ENCODE measurements around the gene C4orf17. TPM values are rescaled to one million over a fixed set of nuclear protein-coding genes. Genes with fewer than 3 reads are reported as not detected.

C4orf17 gene
- total RNA-seq, 1 donor from 2014 or later: not detected

DNA sequence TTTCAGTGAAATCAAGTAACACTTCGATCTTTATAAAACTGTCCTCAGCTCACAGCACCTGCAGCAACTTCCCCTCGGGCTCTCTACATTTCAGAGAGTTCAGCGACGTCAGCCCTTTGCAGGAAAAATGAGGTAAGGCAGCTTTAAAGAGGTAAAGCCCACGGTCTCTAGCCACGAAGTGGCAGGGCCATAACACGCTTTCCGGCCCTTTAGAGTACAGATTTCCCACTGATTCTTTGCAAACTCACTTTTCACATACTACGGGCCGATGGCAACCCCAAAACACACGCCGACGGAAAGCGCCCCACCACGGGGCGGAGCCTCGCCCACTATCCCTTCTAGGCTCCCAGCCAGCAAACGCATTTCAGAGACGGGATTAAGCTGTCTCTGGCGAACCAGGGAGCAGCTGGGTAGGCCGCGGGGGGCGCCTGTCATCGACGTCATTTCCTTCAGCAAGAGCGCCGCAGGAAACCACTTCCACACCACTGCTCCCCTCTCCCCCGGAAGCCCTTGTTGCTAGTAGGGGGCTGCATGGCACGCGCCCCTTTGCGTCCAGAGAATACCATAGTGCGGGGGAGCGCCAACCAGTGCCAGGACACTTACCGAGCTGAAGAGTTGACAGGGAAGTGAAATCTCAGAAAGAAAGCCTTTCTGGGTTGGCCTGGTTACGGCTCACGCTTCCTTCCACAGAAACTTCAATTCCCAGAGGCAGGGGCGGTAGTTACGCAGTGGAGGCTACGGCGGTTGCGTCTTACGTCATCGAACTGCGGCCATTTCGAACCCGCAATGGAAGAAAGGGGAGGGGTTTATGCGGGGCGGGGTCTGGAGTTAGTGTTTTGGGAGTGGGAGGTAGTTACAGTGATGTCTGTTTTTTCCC, 52.7 kb downstream of the C4orf17 start, which contains the start of gene TRMT10A:
Gene TRMT10A (minus strand): TSS at position 730 of the 877 bp plus-strand sequence. CDS start 4,701 bp downstream, outside the sequence.
- Mint-ChIP-seq H3K27ac (ENCODE audit: unreplicated experiment) (peak within 1 kb of the TSS; percentile 98), H3K9me3 (ENCODE audit: unreplicated experiment) (no peaks in the 10 kb centered on the region), H3K4me3 (ENCODE audit: unreplicated experiment) (peak within 1 kb of the TSS; percentile 94), H3K36me3 (ENCODE audit: low read depth, unreplicated experiment) (no peaks in the 10 kb centered on the region), H3K4me1 (ENCODE audit: low read depth, unreplicated experiment) (peaks cover 1% of the 10 kb centered on the region), H3K27me3 (ENCODE audit: low read depth, unreplicated experiment) (no peaks in the 10 kb centered on the region)
- Histone ChIP-seq H2AFZ (ENCODE audit: low read depth, low read length) (peak within 1 kb of the TSS; percentile 99), H3K4me3 (ENCODE audit: insufficient read depth, low read depth, low read length) (peak within 1 kb of the TSS; percentile 91), H3K79me2 (ENCODE audit: insufficient read depth, low read length) (no peaks in the 10 kb centered on the region), H4K20me1 (ENCODE audit: insufficient read depth, low read length) (no peaks in the 10 kb centered on the region), H3K27me3 (ENCODE audit: insufficient read depth, low read length) (no peaks in the 10 kb centered on the region), H3K4me2 (ENCODE audit: low read length) (peak within 1 kb of the TSS; percentile 86), H3K9ac (ENCODE audit: low read length) (peak within 1 kb of the TSS; percentile 89), H3K27ac (ENCODE audit: low read depth, low read length) (peak within 1 kb of the TSS; percentile 97), H3K9me3 (ENCODE audit: insufficient read depth, low read depth, low read length) (no peaks in the 10 kb centered on the region), H3K36me3 (ENCODE audit: insufficient read depth, low read length) (no peaks in the 10 kb centered on the region), H3K4me1 (ENCODE audit: insufficient read depth, low read length) (no peaks in the 10 kb centered on the region)
- DNase-seq (ENCODE audit: low read depth) (peak; percentile 98), FAIRE-seq (peak; percentile 69)
- TF ChIP-seq CTCF (IDR thresholded peaks at IDR 0.05; ENCODE audit: insufficient read depth, low read depth, low read length) (no peak), EZH2 (IDR thresholded peaks at IDR 0.05; ENCODE audit: insufficient read depth, low read length) (no peak)

DNA sequence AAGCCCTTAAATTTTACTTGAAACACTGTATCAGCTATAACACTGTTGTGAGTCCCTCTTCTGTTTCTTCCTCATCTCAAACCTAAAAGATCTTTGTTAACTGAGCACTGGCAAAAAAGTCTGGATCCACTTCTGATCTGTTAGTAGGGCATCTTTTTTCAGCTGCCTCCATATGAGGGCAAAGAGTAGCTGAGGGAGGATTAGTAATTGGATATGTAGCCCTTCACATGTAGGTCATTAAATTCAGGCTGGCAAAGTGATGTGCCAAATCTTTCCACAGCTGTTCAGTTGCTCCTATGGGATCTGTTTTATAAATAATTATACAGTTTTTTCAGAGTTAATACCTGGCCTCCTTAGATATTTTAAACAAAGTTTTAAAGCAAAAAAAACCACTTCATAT, 54.1 kb downstream of the C4orf17 start:
- H3K36me3 ChIP-seq (ENCODE audit: insufficient read depth, low read length): no peaks in the 10 kb centered on the region
- H3K27ac Mint-ChIP-seq (ENCODE audit: unreplicated experiment): no peak overlapping the region
- TF ChIP-seq EZH2 (IDR thresholded peaks at IDR 0.05; ENCODE audit: insufficient read depth, low read length) (no peak), CTCF (IDR thresholded peaks at IDR 0.05; ENCODE audit: insufficient read depth, low read depth, low read length) (no peak)
- no peaks in the 10 kb centered on the region for H3K9me3 Mint-ChIP-seq (ENCODE audit: unreplicated experiment)
- H3K79me2 ChIP-seq (ENCODE audit: insufficient read depth, low read length): no peaks in the 10 kb centered on the region
- no peaks in the 10 kb centered on the region for H3K4me1 ChIP-seq (ENCODE audit: insufficient read depth, low read length)
- H4K20me1 ChIP-seq (ENCODE audit: insufficient read depth, low read length): no peaks in the 10 kb centered on the region
- FAIRE-seq (no peak), DNase-seq (ENCODE audit: low read depth) (no peak)
- no peak overlapping the region for H3K4me3 Mint-ChIP-seq (ENCODE audit: unreplicated experiment)
- H3K4me3 ChIP-seq (ENCODE audit: insufficient read depth, low read depth, low read length): no peak overlapping the region
- no peaks in the 10 kb centered on the region for H3K27me3 ChIP-seq (ENCODE audit: insufficient read depth, low read length)
- H3K36me3 Mint-ChIP-seq (ENCODE audit: low read depth, unreplicated experiment): no peaks in the 10 kb centered on the region
- no peak overlapping the region for H3K4me2 ChIP-seq (ENCODE audit: low read length)
- H3K9ac ChIP-seq (ENCODE audit: low read length): no peak overlapping the region
- H3K27me3 Mint-ChIP-seq (ENCODE audit: low read depth, unreplicated experiment): no peaks in the 10 kb centered on the region
- peaks cover 1% of the 10 kb centered on the region for H3K4me1 Mint-ChIP-seq (ENCODE audit: low read depth, unreplicated experiment)
- H3K27ac ChIP-seq (ENCODE audit: low read depth, low read length): no peak overlapping the region
- H3K9me3 ChIP-seq (ENCODE audit: insufficient read depth, low read depth, low read length): no peaks in the 10 kb centered on the region
- H2AFZ ChIP-seq (ENCODE audit: low read depth, low read length): no peak overlapping the region

- no peak for FAIRE-seq
- no peak for TF ChIP-seq CTCF (IDR thresholded peaks at IDR 0.05; ENCODE audit: insufficient read depth, low read depth, low read length)
- TF ChIP-seq EZH2 (IDR thresholded peaks at IDR 0.05; ENCODE audit: insufficient read depth, low read length): no peak
Measured at GRCh38 chr4:99571883-99572282, 61.1 kb downstream of the C4orf17 start.

More at GRCh38 chr4:99571883-99572282, 61.1 kb downstream of the C4orf17 start:
- Histone ChIP-seq H3K27ac (ENCODE audit: low read depth, low read length) (no peak overlapping the region), H3K4me2 (ENCODE audit: low read length) (no peak overlapping the region), H3K4me3 (ENCODE audit: insufficient read depth, low read depth, low read length) (no peak overlapping the region), H3K27me3 (ENCODE audit: insufficient read depth, low read length) (peaks cover 2% of the 10 kb centered on the region), H4K20me1 (ENCODE audit: insufficient read depth, low read length) (no peaks in the 10 kb centered on the region), H2AFZ (ENCODE audit: low read depth, low read length) (no peak overlapping the region), H3K79me2 (ENCODE audit: insufficient read depth, low read length) (no peaks in the 10 kb centered on the region), H3K9me3 (ENCODE audit: insufficient read depth, low read depth, low read length) (no peaks in the 10 kb centered on the region), H3K4me1 (ENCODE audit: insufficient read depth, low read length) (no peaks in the 10 kb centered on the region), H3K9ac (ENCODE audit: low read length) (no peak overlapping the region), H3K36me3 (ENCODE audit: insufficient read depth, low read length) (no peaks in the 10 kb centered on the region)
- Mint-ChIP-seq H3K27me3 (ENCODE audit: low read depth, unreplicated experiment) (no peaks in the 10 kb centered on the region), H3K9me3 (ENCODE audit: unreplicated experiment) (no peaks in the 10 kb centered on the region), H3K4me3 (ENCODE audit: unreplicated experiment) (no peak overlapping the region), H3K27ac (ENCODE audit: unreplicated experiment) (no peak overlapping the region), H3K36me3 (ENCODE audit: low read depth, unreplicated experiment) (no peaks in the 10 kb centered on the region), H3K4me1 (ENCODE audit: low read depth, unreplicated experiment) (no peaks in the 10 kb centered on the region)
- DNase-seq (ENCODE audit: low read depth): no peak
